GM21381 (cell line): Measurements from ENCODE around the gene LILRB3.
A peak's percentile ranks its signal among the peaks of the same experiment; 100 is the strongest.
"Not testable (repeated sequence)": the region's sequence is repeated elsewhere in the genome, so short reads cannot be mapped to it uniquely, and the experiment has no call there.

Experiments used
- ATAC-seq: cut with Tn5 transposase; IDR thresholded peaks from one replicate; pipeline ENCODE4 v1.9.1; 2021; ENCODE audit warnings: mild to moderate bottlenecking, moderate library complexity; ENCODE audit not compliant: unreplicated experiment

LILRB3 gene

DNA sequence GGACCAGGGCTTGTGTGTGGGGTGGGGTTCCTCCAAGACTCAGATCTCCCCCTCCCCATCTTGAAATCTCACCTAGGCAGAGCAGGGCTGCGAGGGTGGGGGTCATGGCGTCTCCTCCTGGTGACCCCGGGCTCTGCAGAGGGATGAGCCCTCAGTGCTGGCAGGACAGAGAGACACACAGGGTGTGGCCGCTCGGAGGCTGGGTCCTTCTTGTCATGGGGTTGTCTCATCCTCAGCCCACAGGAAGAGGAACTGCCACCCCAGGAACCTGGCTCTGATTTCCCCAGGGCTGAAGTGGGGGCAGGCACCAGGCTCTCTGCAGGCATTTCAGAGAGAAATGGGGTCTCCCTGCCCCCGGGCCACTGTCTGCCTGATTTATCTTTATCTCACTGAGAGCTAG lies 19.8 kb upstream of the LILRB3 start, which contains the start of gene LILRA6:
LILRA6 (minus strand) TSS at position 145 of the 400 bp plus-strand sequence.
- not testable (repeated sequence) for ATAC-seq

DNA sequence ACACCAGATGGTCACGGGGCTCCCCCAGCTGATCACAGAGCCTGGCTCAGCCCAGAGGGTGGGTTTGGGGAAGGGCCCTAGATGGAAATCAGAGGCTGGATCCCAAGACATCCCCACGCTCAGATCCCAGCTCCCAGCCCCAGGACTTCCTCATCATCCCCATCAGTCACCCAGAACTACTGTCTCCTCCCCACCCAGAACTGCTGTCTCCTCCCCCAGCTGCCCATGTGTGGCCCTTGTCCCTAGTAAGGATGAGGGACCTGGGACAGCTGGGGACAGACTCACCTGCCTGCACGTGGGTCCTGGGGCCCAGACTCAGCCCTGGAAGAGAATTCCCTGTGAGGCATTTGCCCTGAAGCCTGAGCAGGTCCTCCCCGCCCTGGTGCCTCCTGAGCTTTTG lies 19.4 kb upstream of the LILRB3 start:
- ATAC-seq: not testable (repeated sequence)

- ATAC-seq: not testable (repeated sequence)
Measured at GRCh38 chr19:54240372-54241336, 17.8 kb upstream of the LILRB3 start.

- not testable (repeated sequence) for ATAC-seq
Measured at GRCh38 chr19:54239491-54240371, 16.9 kb upstream of the LILRB3 start.

DNA sequence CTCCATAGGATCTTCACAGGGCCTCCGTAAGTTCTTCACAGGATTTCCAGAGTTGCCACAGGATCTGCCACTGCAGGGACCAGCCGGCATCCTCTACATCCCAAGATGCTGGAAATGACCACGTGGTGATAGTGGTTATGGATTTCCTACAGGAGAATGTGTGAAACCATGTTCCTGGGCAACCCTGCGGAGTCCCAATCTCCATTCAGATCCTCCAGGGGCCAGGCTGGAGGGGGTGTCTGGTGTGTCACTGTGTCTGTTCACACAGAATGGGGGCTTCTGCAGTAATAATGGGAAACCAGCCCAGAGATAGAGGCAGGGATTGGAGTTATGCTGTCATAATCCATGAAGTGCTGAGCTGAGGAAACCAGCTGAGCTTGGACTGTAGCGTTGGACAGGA lies 11.1 kb upstream of the LILRB3 start:
- ATAC-seq: no peak

DNA sequence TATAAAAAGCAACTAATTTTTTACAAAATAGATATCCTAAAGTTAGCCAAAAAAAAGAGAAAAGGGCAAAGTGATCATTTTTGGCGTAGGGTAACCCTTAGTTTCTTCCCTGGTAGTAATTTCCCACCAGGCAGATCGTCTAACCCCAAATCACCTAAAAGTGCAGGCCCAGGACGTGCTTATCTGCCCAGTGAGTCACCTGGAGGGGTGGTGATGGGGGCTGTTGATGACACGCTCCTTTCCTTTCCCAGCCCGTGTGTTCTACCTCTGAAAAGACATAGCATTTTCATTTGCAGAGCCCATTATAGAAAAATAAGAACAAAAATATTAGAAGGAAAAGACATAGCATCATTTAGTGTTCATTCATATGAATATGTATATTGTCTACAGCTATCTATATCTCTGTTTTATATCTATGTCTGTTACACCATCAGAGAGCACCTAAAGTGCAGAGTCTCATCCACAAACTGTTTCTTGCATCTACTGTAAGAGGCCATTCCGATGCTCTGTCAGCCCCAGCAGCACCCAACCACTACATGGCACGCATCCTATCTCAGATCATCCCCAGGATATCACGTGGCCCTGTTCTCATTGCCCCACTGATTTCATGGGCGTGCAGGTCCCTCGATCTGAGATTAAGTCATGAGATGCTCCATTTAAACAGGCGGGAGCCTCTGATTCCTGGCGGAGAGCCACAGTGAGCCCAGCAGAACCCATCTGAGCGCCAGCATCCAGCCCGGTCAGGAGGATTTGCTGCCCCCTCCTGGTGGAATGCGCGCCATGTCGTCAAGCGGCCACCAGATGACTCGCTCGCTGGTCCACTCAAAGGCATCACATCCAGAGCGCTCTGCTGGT lies 8.5 kb upstream of the LILRB3 start:
- peak; percentile 74 for ATAC-seq

DNA sequence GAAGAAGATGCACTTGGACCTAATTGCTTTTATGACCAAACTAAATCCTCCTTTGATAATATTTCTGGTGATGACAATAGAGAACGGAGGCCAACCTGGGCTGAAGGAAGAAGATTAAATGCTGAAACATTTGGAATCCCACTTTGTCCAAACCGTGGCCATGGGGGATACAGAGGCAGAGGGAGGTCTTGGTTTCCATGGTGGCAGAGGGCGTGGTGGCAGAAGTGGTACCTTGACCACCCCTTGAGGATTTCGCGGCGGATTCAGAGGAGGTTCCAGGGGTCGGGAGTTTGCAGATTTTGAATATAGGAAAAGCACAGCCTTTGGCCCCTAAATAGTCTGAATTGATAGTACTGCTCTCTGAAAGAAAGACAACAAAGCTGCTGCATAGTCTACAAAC lies 7.2 kb upstream of the LILRB3 start:
- ATAC-seq: no peak

DNA sequence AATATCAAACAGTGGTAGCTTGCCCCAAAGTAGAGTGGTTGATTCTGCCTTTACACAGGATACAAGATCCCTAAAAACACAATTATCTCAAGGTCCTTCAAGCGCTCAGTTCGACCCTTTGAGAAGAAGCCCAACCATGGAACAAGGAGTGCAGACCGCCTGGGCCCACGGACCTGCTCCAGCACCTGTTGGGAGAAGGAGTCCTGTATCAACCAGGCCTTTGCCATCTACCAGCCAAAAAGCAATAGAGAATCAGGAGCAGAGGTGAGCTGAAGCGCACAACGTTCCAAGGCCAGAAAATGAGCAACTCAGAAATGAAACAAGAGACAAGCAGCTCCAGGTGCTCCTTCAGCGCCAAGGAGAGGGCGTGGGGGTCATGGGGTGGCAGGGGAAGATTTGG lies 6.3 kb upstream of the LILRB3 start:
- no peak for ATAC-seq

GRCh38 chr19:54224619-54225018 lies 1.8 kb upstream of the LILRB3 start:
- not testable (repeated sequence) for ATAC-seq

GRCh38 chr19:54223937-54224281 lies 1.1 kb upstream of the LILRB3 start:
- ATAC-seq: not testable (repeated sequence)

GRCh38 chr19:54223277-54223936 lies 600 bp upstream of the LILRB3 start:
- not testable (repeated sequence) for ATAC-seq

DNA sequence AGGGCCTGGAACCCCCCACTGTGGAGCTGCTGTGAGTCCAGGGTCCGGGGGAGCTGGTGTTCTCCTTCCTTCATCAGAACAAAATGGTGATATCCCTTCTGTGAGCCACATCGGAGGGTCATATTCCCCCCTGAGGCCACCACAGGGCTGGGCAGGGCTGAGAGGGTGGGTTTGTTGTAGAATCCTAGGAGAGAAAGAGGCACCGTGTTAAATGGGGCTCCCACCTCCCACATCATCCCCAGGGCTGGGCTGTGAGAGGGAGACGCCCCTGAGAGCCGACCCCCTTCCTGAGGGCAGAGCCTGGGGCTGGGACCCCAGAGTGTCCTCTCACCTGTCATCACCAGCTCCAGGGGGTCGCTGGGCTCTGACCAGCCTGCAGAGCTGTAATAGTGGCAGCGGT lies 860 bp downstream of the LILRB3 start:
- ATAC-seq: not testable (repeated sequence)

DNA sequence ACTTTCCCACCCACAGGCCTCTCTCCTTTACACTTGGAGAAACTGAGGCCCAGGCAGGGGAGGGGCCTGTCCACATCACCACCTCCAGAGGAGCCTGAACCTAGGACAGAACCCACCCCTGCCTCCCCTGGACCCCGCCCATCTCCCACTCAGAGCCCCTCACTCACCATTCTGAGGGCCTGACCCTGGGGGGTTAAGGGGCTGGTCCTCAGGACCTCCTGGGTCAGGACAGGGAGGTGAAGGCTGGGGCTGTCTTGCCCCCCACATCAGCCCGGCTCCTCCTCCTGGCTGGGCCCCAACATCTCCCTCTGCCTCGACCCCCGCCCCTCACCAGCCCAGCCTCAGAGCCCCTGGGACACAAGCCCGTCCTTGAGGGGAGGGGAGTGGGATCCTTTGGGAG lies 3.1 kb downstream of the LILRB3 start:
- not testable (repeated sequence) for ATAC-seq

DNA sequence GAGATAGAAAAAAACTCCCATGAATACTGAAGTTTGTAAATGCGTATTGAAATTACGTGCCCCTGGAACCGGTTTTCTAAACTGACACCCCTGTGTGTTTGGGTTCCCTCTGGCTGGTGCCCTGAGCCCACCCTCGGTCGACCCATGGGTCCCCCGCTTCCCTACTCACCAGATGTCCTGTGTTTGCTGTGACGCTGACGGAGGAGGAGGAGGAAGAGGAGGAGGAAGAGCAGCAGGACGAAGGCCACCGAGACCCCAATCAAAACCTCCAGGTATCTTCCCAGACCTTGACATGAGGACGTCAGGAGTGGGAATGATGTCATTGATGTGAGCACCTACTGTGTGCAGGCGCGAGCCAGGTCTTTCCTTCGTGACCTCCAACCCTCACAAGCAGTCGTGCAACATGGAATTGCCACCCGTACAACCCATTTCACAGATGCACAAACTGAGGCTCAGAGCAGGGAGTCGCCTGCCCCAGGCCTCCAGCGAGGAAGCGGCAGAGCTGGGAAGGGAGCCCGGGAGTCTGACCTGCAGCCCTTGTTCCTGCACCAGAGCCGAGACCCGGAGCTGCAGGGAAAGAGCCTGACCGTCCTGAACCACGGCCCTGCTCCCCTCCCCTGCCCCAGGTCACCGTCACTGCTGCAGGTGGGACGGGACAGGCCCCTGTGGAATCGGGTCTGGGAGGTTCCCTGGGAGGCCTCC lies 3.7 kb downstream of the LILRB3 start:
- no peak for ATAC-seq

- ATAC-seq: no peak
Measured at GRCh38 chr19:54218259-54218658, 4.5 kb downstream of the LILRB3 start.

GRCh38 chr19:54217517-54218247 lies 5.1 kb downstream of the LILRB3 start:
- not testable (repeated sequence) for ATAC-seq

DNA sequence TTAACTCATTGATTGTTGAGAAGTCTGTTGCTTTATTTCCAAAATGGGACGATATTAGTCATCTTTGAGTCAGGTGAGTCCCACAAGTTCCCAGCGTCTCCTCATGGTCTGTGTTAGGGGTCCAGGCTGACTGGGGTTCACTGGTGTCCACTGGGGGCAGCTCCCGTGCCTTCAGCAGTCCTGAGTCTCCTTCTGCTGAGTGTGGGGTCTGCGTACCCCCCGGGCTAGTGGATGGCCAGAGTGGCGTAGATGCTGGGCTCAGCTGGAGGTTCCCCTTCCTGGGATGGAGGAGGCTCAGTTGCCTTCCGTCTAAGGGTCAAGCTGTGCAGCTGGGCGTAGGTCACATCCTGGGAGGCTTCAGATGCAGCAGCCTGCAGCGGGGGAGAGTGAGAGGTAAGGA lies 5.9 kb downstream of the LILRB3 start:
- ATAC-seq: no peak

DNA sequence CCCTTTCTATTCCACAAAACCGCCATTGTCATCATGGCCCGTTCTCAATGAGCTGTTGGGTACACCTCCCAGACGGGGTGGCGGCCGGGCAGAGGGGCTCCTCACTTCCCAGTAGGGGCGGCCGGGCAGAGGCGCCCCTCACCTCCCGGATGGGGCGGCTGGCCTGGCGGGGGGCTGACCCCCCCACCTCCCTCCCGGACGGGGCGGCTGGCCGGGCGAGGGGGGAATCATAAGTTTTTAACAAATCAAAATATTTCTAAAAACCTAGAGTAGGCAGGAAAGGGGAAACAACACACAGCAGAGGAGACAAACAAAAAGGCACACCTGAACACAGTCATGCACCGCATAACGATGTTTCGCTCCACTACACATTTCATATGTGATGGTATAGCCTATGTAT lies 8.1 kb downstream of the LILRB3 start:
- ATAC-seq: not testable (repeated sequence)

- not testable (repeated sequence) for ATAC-seq
Measured at GRCh38 chr19:54214217-54214616, 8.6 kb downstream of the LILRB3 start.
